Upper lobe of left lung (tissue), 4 donors: Measurements from ENCODE around the gene TVP23B.
"Not testable (repeated sequence)": the region's sequence is repeated elsewhere in the genome, so short reads cannot be mapped to it uniquely, and the experiment has no call there.

Experiments used
- EP300 ChIP-seq, 4 donors: sonication (generic); formaldehyde crosslinking; IDR thresholded peaks; one replicate each; pipeline ENCODE4 v1.5.1; 2017; ENCODE audit warnings: antibody characterized with exemption in 4 of 4, control low read depth in 2 of 4
- POLR2A ChIP-seq, 4 donors: fragments of 450-650 bp; IDR thresholded peaks; one replicate each; pipeline ENCODE4 v1.5.1; 2016 to 2017; ENCODE audit warnings: antibody characterized with exemption in 4 of 4, mild to moderate bottlenecking in 2 of 4
- TF ChIP-seq, protein P1 (sequence below), 6 experiments: fragments of 450-650 bp in 4 of 6; fragments of 200-600 bp in 2 of 6; sonication (generic) in 2 of 6; IDR thresholded peaks; one replicate each; pipeline ENCODE4 v1.5.1; 2016 to 2019; ENCODE audit warnings: antibody characterized with exemption in 6 of 6

GRCh38 chr17:18741228-18741627, 39.8 kb upstream of the TVP23B start:
- TF ChIP-seq EP300, POLR2A (IDR thresholded peaks at IDR 0.05): not testable (repeated sequence)
- TF ChIP-seq, protein P1, sequence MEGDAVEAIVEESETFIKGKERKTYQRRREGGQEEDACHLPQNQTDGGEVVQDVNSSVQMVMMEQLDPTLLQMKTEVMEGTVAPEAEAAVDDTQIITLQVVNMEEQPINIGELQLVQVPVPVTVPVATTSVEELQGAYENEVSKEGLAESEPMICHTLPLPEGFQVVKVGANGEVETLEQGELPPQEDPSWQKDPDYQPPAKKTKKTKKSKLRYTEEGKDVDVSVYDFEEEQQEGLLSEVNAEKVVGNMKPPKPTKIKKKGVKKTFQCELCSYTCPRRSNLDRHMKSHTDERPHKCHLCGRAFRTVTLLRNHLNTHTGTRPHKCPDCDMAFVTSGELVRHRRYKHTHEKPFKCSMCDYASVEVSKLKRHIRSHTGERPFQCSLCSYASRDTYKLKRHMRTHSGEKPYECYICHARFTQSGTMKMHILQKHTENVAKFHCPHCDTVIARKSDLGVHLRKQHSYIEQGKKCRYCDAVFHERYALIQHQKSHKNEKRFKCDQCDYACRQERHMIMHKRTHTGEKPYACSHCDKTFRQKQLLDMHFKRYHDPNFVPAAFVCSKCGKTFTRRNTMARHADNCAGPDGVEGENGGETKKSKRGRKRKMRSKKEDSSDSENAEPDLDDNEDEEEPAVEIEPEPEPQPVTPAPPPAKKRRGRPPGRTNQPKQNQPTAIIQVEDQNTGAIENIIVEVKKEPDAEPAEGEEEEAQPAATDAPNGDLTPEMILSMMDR (IDR thresholded peaks at IDR 0.05) = not testable (repeated sequence)
